ENCODE results near the gene MTPN.

The MTPN gene

DNA sequence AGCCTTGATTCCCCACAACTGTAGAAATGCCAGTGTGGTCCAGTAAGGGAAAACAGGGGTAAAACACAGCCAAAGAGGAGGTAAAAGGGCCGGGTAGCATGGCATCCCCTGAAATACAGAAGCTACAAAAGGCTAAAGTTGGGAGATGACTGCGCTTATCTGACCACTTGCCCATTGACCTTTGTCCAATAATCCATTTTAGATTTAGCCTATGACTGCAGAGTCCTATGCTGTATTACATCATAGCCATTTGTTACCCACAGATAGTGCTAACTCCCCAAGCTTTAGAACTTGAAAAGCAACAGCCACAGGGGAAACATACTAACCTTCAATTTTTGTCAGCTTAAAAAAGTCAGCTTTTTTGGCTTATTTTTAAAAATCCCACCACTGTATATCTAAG is 26.2 kb downstream of the MTPN start:
- DNase-seq = no peak

DNA sequence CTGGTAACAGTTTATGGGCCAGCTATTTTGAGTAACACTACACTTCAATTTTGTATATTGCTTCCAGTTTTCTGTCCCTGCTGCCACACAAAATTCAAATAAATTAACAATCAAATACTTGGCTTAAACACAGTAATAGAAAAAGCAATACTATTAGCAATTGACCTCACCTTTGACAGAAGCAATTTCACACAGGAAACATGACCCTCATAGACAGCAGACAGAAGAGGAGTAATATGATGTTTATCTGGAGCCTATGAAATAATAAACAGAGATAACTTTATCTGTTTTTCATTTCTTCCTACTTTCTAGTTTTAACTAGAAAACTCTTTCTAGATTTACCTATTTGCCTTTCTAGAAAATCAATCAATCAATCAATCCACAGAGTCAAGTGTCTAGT is 26.7 kb downstream of the MTPN start:
- DNase-seq = no peak

DNA sequence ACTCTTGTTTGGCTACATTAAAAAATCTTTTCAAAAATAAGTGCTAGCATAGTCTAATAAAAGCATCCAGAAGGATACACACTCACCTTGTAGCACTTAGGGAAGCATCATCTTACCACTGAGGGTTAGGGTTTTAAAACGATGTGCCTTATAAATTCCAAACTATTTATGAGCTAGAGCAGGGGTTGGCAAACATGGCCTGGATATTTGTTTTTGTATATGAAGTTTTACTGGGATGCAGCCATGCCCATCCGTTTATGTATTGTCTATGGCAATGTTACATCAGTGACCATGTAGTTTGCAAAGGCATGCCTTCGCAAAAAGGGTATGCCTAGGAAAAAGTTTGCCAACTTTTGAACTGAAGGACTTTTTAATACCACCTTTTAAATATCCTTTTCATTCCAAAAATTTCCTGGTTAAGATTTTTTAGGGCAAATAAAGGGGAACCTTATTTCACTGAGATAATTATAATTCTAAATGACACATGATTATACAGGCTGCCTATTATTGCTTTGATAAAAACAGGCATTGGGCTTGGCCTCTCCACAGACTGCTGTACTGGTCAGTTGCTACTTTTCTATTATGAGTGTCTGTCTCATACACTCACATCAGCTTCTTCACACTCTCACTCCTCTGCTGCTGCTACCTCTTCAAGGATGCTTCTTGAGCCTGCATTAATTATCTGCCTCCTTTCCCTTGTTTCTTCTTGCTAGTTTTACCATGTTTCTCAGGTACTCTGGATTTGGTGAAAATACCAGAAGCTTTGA is 30.7 kb downstream of the MTPN start:
- DNase-seq = no peak

DNA sequence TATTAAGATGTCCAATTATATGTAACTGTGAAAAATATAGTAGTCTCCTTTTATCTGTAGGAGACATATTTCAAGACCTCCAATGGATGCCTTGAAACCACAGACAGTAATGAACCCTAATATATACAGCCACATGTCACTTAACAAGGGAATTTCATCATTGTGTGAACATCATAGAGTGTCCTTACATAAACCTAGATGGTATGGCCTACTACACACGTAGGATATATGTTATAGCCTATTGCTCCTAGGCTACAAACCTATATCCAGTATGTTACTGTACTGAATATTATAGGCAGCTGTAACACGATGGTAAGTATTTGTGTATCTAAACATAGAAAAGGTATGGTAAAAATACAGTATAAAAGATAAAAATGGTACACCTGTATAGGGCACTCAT is 32.4 kb downstream of the MTPN start:
- DNase-seq = no peak

DNA sequence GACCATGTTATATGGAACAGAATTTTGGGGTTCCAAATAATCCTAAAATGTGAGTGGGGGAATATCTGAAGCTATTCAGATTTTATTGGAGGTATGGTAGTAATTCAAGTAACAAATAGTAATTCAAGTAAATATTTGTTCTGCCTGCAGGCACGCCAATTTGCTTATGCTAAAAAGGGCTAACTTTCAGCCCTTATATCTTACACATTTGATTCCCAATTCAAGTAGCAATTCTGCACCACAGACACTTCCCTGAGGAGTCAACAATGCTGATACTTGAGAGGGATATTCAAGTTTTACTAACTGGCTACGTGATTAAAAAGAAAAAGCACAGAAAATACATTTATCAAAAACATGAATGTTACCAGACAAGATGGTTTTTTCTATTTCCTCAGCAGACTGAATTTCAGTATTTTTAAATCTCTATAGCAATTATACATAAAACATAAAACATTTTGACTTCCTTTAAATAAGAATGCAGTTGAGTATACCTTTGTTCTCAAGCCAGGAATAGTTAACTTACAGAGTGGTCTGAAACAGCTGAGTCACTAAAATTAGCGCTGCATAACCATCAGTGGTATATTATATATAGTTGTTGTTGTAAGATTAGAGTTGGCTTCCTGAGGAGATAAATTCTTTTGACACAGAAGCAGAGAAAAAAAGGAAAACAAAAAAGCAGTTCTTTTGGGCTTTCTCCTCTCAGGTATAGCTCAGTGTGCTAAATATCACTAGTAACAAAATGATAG is 33.9 kb downstream of the MTPN start:
- DNase-seq = no peak

DNA sequence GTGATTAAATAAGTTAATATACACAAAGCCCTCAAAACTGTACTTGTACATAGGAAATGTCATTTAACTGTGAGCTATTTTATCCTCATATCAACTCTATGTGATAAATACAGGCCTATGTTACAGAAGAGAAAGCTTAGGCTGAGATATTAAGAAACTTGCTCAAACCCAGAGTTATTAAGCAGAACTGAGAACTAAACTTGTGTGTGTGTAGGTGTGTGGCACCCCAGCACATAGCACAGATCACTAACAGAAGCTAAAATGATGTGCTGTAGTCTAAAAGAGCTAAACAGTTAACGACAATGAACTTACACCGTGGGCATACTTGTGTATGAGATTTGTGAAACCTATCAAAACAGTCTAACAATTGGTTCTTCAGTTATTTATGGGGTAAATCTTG is 34.5 kb downstream of the MTPN start:
- DNase-seq = no peak

DNA sequence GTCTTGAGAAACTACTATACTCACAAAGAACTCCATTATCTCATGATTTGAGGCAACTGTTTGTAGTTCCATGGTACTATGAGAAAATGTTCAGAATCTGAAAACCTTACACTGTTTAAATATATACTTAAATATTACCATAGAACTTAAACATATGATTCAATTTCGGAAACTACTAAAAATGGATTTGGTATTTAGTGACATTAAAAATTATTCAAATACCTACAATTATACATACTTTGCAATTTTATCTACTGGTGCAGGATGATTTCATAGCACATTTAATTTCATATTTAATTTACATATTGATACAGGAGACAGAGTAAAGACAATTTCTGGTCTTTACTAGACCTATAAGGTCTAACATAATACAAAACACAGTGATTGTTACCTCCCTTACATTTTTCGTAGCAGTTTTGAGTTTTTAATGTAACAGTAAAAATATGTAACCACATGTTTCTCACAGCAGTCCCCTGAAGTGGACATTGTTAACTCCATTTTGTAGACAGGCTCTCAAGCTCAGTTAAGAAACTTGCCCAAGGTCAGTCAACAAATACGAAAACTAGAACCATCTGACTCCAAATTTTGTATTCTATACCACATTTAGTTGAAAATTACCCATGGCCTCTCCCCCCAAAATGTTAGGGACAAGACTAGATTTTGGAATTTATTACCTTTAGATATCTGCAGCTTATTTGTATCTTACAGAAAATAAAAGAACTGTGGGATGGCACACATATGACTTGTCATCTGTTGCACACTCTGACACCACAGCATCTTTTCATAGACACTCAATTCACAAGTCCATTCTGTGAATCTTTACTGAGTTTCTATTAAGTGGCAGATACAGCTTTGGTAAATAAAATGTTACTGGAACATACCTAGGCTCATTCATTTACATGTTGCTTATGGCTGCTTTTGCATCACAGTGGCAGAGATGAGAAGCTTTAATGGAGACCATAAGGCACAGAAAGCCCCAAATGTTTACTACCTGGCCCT is 36.8 kb downstream of the MTPN start:
- DNase-seq = no peak

DNA sequence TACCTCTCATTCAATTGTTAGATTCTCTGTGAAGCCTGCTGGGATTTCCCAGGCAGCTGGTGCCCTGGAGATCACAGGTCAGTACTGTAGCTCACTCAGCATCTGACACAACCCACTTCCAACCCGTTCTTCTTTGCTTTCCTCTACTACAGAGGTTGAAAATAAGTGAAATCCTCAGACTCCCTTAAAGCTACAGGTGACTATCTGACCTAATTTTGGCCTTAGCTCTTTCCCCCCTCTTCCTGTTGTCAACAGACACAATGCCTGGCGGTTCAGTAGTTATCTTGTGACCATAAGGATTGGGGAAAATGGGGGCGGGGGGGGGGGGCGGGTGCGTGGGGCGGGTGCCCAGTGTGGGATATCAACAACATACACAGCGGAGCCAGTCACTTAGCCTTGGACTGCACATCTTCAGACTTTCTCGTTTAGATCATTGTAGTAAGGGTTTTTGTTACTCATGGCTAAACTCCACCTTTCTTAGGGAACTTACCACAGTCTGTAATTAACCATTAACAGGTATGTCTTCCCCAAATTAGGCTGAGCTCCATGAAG is 37.8 kb downstream of the MTPN start:
- DNase-seq = no peak

DNA sequence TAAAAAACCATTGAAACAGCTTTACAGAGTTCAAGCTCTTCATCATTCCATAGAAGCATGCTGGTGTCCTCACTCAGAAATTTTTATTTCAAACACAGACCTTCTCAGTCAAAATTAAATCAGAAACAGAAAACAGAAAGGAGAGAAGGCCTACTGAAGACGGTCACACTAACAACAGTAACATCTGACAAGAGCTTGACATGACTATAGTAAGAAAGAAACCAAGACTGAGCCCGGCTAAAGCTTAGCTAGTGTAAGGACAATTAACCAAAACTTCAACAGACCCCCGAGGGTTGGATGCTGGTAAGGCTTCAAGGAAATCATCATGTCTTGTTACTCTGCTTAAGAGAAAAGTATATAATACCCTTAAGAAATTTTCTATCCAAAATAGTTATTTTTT is 38.6 kb downstream of the MTPN start:
- no peak for DNase-seq

DNA sequence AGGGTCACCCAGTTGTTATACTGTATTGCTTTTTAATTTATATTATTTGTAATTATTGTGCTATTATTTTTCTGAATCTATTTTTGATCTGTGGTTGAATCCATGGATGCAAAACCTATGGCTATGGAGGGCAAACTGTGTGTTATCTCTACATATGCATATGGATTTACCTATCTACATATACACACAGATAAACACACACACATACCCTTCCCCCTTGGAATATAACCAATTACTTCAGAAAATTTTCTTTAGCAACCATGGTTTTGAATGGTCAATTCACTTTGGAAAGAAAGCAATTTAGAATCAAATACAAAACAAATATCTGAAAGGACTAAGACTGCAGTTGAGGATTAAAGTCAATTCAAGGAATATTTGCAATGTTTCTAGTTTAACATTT is 39.1 kb downstream of the MTPN start:
- no peak for DNase-seq

DNA sequence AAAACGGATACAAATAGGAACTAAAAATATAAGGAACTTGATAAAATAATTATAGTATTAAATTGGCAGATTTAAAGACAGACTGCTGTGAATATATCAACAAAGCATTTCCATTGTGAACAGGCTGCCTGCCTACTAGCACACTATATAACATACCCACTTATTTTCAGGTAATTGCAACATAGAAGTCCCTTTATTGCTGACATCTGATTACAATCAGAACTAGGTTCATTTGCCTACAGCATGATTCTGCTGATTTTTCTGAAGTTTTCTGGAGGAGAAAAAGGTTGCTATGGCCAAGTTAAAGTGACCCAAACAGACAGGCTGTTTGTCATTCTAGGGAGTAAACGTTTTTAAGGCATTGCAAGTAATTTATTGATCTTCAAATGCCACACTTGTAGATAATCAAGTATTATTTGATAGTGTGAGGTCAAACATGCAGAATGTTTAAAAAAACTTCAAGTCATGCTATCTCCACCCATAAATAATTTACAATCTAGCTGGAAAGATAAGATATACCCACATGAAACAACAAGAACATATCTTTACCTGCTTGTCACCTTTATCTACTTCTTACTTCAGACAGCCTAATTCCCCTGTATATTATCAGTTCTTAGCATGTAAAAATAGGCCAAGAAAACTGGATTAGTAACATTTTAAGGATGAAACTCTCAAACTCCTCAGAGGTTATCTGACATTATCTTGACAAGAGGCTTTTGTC is 40.5 kb downstream of the MTPN start:
- no peak for DNase-seq

DNA sequence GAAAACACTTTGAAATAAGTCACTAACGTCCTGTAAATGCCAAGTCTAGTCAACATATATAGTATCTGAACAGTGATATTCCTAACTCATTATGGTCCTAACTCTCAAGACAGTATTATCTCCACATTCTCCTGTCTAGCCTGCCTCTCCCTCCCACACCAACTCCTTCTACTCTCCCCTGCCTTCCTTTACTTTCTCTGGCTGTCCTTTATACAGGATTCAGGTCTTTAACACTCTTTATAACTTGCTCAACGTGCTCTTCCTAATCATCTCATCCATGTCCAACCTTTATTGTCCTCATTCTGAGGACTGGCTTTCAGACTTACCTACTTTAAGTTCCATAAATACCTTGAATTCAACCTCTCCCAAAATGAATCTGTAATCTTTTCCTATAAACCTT is 42.5 kb downstream of the MTPN start:
- no peak for DNase-seq

DNA sequence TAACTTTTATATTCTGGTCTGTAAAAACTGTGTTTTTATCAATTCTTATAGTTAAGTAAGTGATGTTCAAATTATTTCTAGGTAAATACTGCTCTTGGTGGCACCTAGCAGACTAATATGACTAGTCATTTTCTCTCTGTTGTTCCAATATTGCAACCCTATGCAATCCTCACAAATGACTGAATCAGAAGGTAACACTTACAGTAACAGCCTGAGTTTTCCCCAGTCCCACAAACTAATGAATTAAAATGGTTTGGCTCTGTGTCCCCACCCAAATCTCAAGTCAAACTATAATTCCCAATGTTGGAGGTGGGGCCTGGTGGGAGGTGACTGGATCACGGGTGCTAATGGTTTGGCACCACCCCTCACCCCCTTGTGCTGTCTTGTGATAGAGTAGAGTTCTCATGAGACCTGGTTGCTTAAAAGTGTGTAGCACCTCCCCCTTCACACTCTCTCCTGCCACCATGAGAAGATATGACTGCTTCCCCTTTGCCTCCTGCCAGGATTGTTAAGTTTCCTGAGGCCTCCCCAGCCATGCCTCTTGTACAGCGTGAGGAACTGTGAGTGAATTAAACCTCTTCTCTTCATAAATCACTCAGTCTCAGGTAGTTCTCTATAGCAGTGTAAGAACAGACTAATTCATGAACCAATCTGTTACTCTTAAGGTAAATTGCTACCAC is 43.5 kb downstream of the MTPN start:
- no peak for DNase-seq

DNA sequence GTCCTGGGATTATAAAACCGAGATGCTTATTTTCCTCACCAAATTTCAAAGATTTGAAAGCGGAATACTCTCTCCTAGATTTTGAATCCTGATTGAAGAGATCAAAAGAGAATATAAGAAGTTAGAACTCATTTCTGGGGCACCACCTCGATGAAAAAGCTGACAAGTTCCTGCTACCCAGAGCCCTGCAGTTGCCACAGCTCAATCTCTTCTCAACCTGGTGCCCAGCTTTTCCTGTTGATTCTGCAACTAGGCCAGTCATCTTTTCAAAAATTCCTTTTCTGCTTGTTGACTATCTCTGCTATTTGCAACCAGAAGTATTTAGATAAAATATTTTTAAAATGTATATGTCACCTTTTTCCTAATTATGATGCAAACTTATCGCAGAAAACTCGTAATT is 45.0 kb downstream of the MTPN start:
- DNase-seq = no peak

DNA sequence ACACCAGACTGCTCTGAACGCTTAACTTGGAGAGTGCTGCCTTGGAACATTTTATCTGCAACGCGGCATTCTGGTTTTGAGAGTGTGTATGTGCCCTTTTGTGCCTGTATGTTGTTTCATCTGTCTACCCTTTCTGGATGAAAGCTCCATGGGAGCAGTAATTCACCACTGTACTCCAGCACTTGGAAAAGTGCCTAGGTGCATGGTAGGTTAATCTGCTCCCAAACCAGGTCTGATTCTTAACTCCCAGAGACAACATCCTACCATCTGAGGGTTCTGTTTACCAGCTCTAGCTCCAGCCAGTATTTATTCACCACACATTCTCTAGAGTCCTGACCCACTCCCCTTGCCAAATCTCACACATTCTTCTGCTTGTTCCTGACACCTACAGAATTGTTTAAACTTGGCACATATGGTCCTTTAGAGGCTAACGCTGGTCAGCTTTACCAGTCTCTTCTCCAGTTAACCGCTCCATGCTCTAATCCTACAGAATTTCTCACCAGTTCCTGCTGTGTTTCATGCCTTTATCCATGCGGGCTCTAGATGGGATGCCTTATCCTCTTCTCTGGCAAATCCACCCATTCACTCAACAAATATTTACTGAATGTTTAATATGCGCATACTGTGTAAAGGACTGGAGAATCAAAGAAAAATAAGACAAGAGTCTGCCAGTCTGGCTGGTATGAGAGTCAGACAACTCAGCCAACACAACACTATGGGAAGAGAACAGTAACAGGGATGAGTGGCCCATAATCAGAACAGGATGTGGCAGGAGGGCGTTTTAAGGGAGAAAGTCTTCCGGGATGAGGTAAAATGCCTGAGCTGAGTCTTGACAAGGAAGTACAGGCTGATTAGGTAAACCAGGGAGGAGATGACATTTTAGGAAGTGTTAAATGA is 46.3 kb downstream of the MTPN start:
- no peak for DNase-seq

DNA sequence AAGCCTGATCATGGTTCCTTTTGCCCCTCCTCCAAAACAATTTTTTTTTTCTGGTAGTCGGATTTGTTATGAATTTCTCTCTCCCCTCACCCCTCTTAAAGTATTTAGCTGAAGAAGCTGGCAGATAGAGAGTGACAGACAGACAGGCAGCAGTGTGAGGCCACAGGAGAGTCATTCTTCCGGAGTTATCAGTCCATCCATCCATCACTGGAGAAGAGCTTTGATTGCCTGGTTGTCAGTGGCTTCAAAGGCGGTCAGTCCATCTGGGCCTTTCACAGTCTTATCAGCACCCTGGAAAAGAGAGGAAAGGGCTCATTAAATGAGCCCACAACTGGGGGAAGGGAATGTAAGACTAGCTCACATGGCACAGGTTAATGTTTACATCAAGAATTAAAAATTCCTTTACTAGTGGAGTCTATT is 47.4 kb downstream of the MTPN start:
- DNase-seq = no peak

DNA sequence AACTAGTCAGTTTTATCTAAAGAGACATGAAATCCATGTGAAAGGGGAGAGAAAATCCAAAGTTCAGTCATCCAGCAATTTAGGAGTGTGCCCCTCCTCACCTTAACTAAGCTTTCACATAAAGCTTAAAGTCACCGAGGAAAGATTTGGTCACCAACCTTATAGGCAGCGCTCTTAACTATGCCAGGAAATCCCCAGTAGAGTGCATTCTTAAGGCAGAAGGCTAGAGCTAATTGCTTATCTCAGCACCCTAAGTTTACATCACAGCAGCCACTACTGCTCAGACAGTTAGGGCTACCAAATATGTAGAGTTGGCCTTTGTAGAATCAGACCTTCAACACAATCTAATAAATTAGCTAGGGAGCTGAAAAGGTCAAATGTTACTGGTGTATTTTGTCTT is 47.9 kb downstream of the MTPN start:
- DNase-seq = no peak

DNA sequence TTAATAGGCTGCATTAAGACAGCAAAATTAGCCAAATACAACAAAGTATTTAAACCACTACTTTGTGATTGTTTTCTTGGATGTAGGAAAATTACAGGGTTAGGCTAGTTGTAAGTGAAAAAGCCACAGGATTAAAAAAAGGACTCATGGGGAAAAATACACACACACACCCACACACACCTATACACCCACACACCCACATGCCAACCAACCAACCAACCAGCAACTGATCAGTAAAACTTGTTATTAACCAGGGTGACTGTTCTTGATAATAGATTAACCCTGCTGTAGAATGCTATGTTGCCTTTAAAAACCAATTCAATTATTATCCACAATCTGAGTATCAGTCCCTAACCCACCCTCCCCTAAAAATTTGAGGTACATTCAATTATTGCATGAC is 49.0 kb downstream of the MTPN start:
- DNase-seq = no peak

DNA sequence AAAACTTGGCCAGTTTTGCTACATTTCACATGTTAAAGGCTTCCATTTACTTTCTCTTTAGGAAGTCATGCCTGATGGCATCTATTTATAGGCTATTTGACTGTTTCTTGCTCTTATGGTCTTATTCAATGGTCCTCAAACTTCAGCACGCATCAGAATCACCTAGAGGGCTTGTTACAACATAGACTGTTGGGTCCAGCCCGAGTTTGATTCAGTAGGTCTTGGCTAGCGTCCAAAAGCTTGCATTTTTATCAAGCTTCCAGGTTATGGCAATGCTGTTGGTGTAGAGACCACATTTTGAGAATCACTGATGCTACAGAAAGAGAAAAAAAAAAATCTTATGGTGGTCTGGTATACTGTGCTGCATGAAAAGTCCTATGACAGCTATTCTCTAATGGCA is 51.9 kb downstream of the MTPN start:
- no peak for DNase-seq

DNA sequence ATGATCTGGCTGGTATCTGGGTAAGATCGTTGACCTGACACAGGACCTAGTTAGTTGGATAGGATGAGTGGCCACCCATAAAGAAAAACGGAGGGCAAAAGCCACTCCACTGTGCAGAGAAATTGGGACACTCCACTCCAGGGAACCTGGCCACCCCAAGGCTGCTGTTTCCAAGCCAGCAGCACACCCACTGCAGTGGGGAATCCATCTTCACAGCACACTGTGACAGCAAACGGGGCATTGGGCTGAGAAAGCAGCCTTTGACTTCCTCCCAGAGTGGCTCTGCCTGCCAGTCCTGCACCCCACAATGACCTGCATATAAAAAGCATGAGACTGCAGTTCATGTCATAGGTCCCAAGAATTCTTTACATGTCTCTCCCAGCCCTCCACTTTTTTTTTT is 52.9 kb downstream of the MTPN start:
- no peak for DNase-seq

DNA sequence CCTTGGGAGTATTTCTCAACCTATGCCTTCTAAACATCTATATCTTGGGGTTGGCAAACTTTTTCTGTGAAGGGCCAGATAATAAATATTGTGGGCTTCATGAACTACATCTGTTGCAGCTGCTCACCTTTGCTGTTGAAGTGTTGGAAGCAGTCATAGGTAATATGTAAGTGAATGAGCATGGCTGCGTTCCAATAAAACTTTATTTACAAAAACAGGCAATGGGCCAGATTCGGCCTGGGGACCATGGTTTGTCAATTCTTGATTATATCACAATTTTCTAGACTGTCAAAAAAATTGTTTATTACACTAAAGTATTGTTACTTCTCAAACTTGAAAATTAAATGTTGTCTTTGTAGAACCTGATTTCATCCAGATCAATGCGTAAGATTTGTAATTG is 54.9 kb downstream of the MTPN start:
- DNase-seq = no peak
